Activated CD4-positive, alpha-beta memory T cell treated with anti-CD3 and anti-CD28 coated beads for 36 hours (primary cell): ENCODE measurements around the gene DMD. TPM values are rescaled to one million over a fixed set of nuclear protein-coding genes. Genes with fewer than 3 reads are reported as not detected.

Experiments
- CTCF ChIA-PET: fragments of 350-600 bp; sonication (Branson Sonifier 250); formaldehyde crosslinking; loops from one replicate; lab custom pipeline; 2021; ENCODE audit warnings: antibody characterized with exemption, inconsistent platforms; lab: Charles Lee
- POLR2A ChIA-PET: fragments of 350-600 bp; sonication (Branson Sonifier 250); formaldehyde crosslinking; loops from one replicate; lab custom pipeline; 2021; ENCODE audit warnings: antibody characterized with exemption; lab: Charles Lee
- DNase-seq: peaks from one replicate; pipeline ENCODE4 v3.0.0-alpha.2; 2020
- H3K27ac Mint-ChIP-seq: one replicate; pipeline ENCODE4 v1.8.0; 2021; ENCODE audit warnings: mixed read lengths
- H3K27me3 Mint-ChIP-seq: one replicate; pipeline ENCODE4 v1.8.0; 2021; ENCODE audit warnings: mixed read lengths
- H3K36me3 Mint-ChIP-seq: one replicate; pipeline ENCODE4 v1.8.0; 2021; ENCODE audit warnings: mixed read lengths
- H3K4me1 Mint-ChIP-seq: one replicate; pipeline ENCODE4 v1.8.0; 2021; ENCODE audit warnings: low read depth, mixed read lengths
- H3K4me3 Mint-ChIP-seq: one replicate; pipeline ENCODE4 v1.8.0; 2021; ENCODE audit warnings: mild to moderate bottlenecking, mixed read lengths
- H3K9me3 Mint-ChIP-seq: one replicate; pipeline ENCODE4 v1.8.0; 2021; ENCODE audit warnings: mixed read lengths
- intact Hi-C: fragments of 100-400 bp; cut with micrococcal nuclease; formaldehyde crosslinking; loops from one replicate; pipeline ENCODE4 v1.15.1; 2023
- total RNA-seq, 2 experiments: library from RNA; stranded (reverse); gene quantifications; one replicate each; pipeline ENCODE4 v1.2.3, GENCODE V29; 2021

DMD gene
- total RNA-seq, 2 experiments from 2014 or later: 0.64 to 1.5 TPM

GRCh38 chrX:33142331-33142730 lies 69.0 kb downstream of the DMD start:
- ChIA-PET POLR2A (no interaction called here), CTCF (no interaction called here)
- Mint-ChIP-seq H3K9me3 (no peaks in the 10 kb centered on the region), H3K27me3 (no peaks in the 10 kb centered on the region), H3K4me3 (no peak overlapping the region), H3K36me3 (no peaks in the 10 kb centered on the region), H3K4me1 (no peaks in the 10 kb centered on the region), H3K27ac (no peak overlapping the region)
- intact Hi-C loops: no loop called here
- no peak for DNase-seq

GRCh38 chrX:33138677-33139249 lies 72.6 kb downstream of the DMD start:
- H3K27me3 Mint-ChIP-seq: no peaks in the 10 kb centered on the region
- H3K4me3 Mint-ChIP-seq: no peak overlapping the region
- no peak for DNase-seq
- no peaks in the 10 kb centered on the region for H3K36me3 Mint-ChIP-seq
- intact Hi-C loops: no loop called here
- no peak overlapping the region for H3K27ac Mint-ChIP-seq
- no peaks in the 10 kb centered on the region for H3K9me3 Mint-ChIP-seq
- POLR2A ChIA-PET: no interaction called here
- no peaks in the 10 kb centered on the region for H3K4me1 Mint-ChIP-seq
- CTCF ChIA-PET: no interaction called here

GRCh38 chrX:33134164-33134563 lies 77.2 kb downstream of the DMD start:
- ChIA-PET POLR2A (no interaction called here), CTCF (no interaction called here)
- no peak for DNase-seq
- Mint-ChIP-seq H3K9me3 (no peaks in the 10 kb centered on the region), H3K27ac (no peak overlapping the region), H3K4me1 (no peaks in the 10 kb centered on the region), H3K4me3 (no peak overlapping the region), H3K36me3 (no peaks in the 10 kb centered on the region), H3K27me3 (no peaks in the 10 kb centered on the region)
- intact Hi-C loops: no loop called here

- H3K4me3 Mint-ChIP-seq: no peak overlapping the region
- H3K27ac Mint-ChIP-seq: no peak overlapping the region
- ChIA-PET CTCF (interaction anchor here (0.6 kb wide), 1 partner anchor 19 kb away, joined by 3 read pairs; no protein-coding TSS in a partner anchor), POLR2A (no interaction called here)
- H3K36me3 Mint-ChIP-seq: no peaks in the 10 kb centered on the region
- no peaks in the 10 kb centered on the region for H3K9me3 Mint-ChIP-seq
- DNase-seq: no peak
- intact Hi-C loops: no loop called here
- no peaks in the 10 kb centered on the region for H3K4me1 Mint-ChIP-seq
- H3K27me3 Mint-ChIP-seq: no peaks in the 10 kb centered on the region
Observed at GRCh38 chrX:33133320-33133719, 78.0 kb downstream of the DMD start.

- no peaks in the 10 kb centered on the region for H3K27me3 Mint-ChIP-seq
- intact Hi-C loops: no loop called here
- H3K36me3 Mint-ChIP-seq: no peaks in the 10 kb centered on the region
- no peak overlapping the region for H3K4me3 Mint-ChIP-seq
- H3K27ac Mint-ChIP-seq: no peak overlapping the region
- no peaks in the 10 kb centered on the region for H3K4me1 Mint-ChIP-seq
- POLR2A ChIA-PET: no interaction called here
- no peaks in the 10 kb centered on the region for H3K9me3 Mint-ChIP-seq
- no peak for DNase-seq
- CTCF ChIA-PET: no interaction called here
Observed at GRCh38 chrX:33132569-33132968, 78.8 kb downstream of the DMD start.

- no peak for DNase-seq
- no peak overlapping the region for H3K4me3 Mint-ChIP-seq
- no peaks in the 10 kb centered on the region for H3K36me3 Mint-ChIP-seq
- H3K4me1 Mint-ChIP-seq: no peaks in the 10 kb centered on the region
- ChIA-PET POLR2A (no interaction called here), CTCF (no interaction called here)
- H3K27me3 Mint-ChIP-seq: no peaks in the 10 kb centered on the region
- intact Hi-C loops: no loop called here
- H3K27ac Mint-ChIP-seq: no peak overlapping the region
- no peaks in the 10 kb centered on the region for H3K9me3 Mint-ChIP-seq
Observed at GRCh38 chrX:33129607-33130006, 81.7 kb downstream of the DMD start.

- Mint-ChIP-seq H3K4me1 (no peaks in the 10 kb centered on the region), H3K9me3 (no peaks in the 10 kb centered on the region), H3K4me3 (no peak overlapping the region), H3K27me3 (no peaks in the 10 kb centered on the region), H3K36me3 (no peaks in the 10 kb centered on the region), H3K27ac (no peak overlapping the region)
- no peak for DNase-seq
- POLR2A ChIA-PET: no interaction called here
- intact Hi-C loops: no loop called here
- CTCF ChIA-PET: no interaction called here
Observed at GRCh38 chrX:33128048-33128805, 83.1 kb downstream of the DMD start.

- no peaks in the 10 kb centered on the region for H3K4me1 Mint-ChIP-seq
- intact Hi-C loops: no loop called here
- no peak for DNase-seq
- ChIA-PET CTCF (no interaction called here), POLR2A (no interaction called here)
- no peaks in the 10 kb centered on the region for H3K36me3 Mint-ChIP-seq
- no peak overlapping the region for H3K27ac Mint-ChIP-seq
- H3K9me3 Mint-ChIP-seq: no peaks in the 10 kb centered on the region
- no peaks in the 10 kb centered on the region for H3K27me3 Mint-ChIP-seq
- no peak overlapping the region for H3K4me3 Mint-ChIP-seq
Observed at GRCh38 chrX:33126469-33126868, 84.9 kb downstream of the DMD start.

- Mint-ChIP-seq H3K4me3 (no peak overlapping the region), H3K9me3 (no peaks in the 10 kb centered on the region), H3K4me1 (no peaks in the 10 kb centered on the region), H3K27ac (no peak overlapping the region), H3K36me3 (no peaks in the 10 kb centered on the region), H3K27me3 (no peaks in the 10 kb centered on the region)
- ChIA-PET CTCF (no interaction called here), POLR2A (no interaction called here)
- DNase-seq: no peak
- intact Hi-C loops: no loop called here
Observed at GRCh38 chrX:33109858-33110257, 101.5 kb downstream of the DMD start.

GRCh38 chrX:33106737-33107136 lies 104.6 kb downstream of the DMD start:
- Mint-ChIP-seq H3K36me3 (no peaks in the 10 kb centered on the region), H3K4me3 (no peak overlapping the region), H3K9me3 (no peaks in the 10 kb centered on the region), H3K27me3 (no peaks in the 10 kb centered on the region), H3K4me1 (no peaks in the 10 kb centered on the region), H3K27ac (no peak overlapping the region)
- POLR2A ChIA-PET: no interaction called here
- intact Hi-C loops: no loop called here
- CTCF ChIA-PET: no interaction called here
- no peak for DNase-seq

GRCh38 chrX:33095079-33095478 lies 116.3 kb downstream of the DMD start:
- CTCF ChIA-PET: no interaction called here
- intact Hi-C loops: no loop called here
- H3K4me1 Mint-ChIP-seq: no peaks in the 10 kb centered on the region

GRCh38 chrX:33087411-33087810 lies 123.9 kb downstream of the DMD start:
- CTCF ChIA-PET: no interaction called here
- POLR2A ChIA-PET: no interaction called here

More at GRCh38 chrX:33095079-33095478, 116.3 kb downstream of the DMD start:
- Mint-ChIP-seq H3K27ac (no peak overlapping the region), H3K9me3 (peaks cover 2% of the 10 kb centered on the region), H3K36me3 (no peaks in the 10 kb centered on the region), H3K4me3 (no peak overlapping the region), H3K27me3 (no peaks in the 10 kb centered on the region)
- POLR2A ChIA-PET: no interaction called here
- no peak for DNase-seq

GRCh38 chrX:33086886-33087285 lies 124.5 kb downstream of the DMD start:
- intact Hi-C loops: no loop called here
- Mint-ChIP-seq H3K27me3 (no peaks in the 10 kb centered on the region), H3K4me1 (no peaks in the 10 kb centered on the region), H3K9me3 (peaks cover 2% of the 10 kb centered on the region), H3K4me3 (no peak overlapping the region), H3K27ac (no peak overlapping the region), H3K36me3 (no peaks in the 10 kb centered on the region)
- DNase-seq: no peak
- ChIA-PET POLR2A (no interaction called here), CTCF (no interaction called here)

More at GRCh38 chrX:33087411-33087810, 123.9 kb downstream of the DMD start:
- Mint-ChIP-seq H3K36me3 (no peaks in the 10 kb centered on the region), H3K9me3 (peaks cover 2% of the 10 kb centered on the region), H3K27me3 (no peaks in the 10 kb centered on the region), H3K4me3 (no peak overlapping the region), H3K4me1 (no peaks in the 10 kb centered on the region), H3K27ac (no peak overlapping the region)
- intact Hi-C loops: no loop called here
- DNase-seq: no peak
